Spleen (tissue), 11 donors: Measurements from ENCODE around the gene PPP6R3. TPM values are rescaled to one million over a fixed set of nuclear protein-coding genes. Genes with fewer than 3 reads are reported as not detected.
A peak's percentile ranks its signal among the peaks of the same experiment; 100 is the strongest.

Source experiments
- DNase-seq: peaks from one replicate; pipeline ENCODE4 v3.0.0-alpha.2; 2020
- H3K27ac ChIP-seq, 8 donors: fragments of 200-600 bp; sonication (generic) in 7 of 8; 1 replicate in 4 of 8; 2 replicates in 4 of 8; pipeline versions ENCODE4 v1.5.0 to v1.8.0; 2016 to 2021; ENCODE audit warnings: inconsistent platforms in 4 of 8, mild to moderate bottlenecking in 4 of 8, moderate library complexity in 1 of 8
- H3K27me3 ChIP-seq, 7 donors: fragments of 200-600 bp; sonication (generic) in 6 of 7; replicated peaks in 1 of 7; 1 replicate in 4 of 7; 2 replicates in 3 of 7; pipeline versions ENCODE4 v1.5.0 to v1.8.0; 2016 to 2021; ENCODE audit warnings: inconsistent platforms in 3 of 7, mild to moderate bottlenecking in 1 of 7
- H3K36me3 ChIP-seq, 6 donors: fragments of 200-600 bp; sonication (generic) in 5 of 6; 1 replicate in 4 of 6; 2 replicates in 2 of 6; pipeline versions ENCODE4 v1.5.0 to v1.8.0; 2016 to 2021; ENCODE audit warnings: inconsistent platforms in 2 of 6
- H3K4me1 ChIP-seq, 6 donors: fragments of 200-600 bp; sonication (generic) in 5 of 6; 1 replicate in 3 of 6; 2 replicates in 3 of 6; pipeline versions ENCODE4 v1.5.0 to v1.8.0; 2016 to 2021; ENCODE audit warnings: inconsistent platforms in 3 of 6
- H3K4me3 ChIP-seq, 8 donors: fragments of 200-600 bp; sonication (generic) in 7 of 8; 1 replicate in 4 of 8; 2 replicates in 4 of 8; pipeline versions ENCODE4 v1.5.0 to v1.8.0; 2016 to 2021; ENCODE audit warnings: inconsistent platforms in 4 of 8, mild to moderate bottlenecking in 4 of 8, moderate library complexity in 2 of 8
- H3K9me3 ChIP-seq, 8 donors: fragments of 200-600 bp; sonication (generic) in 7 of 8; 1 replicate in 4 of 8; 2 replicates in 4 of 8; pipeline versions ENCODE4 v1.5.0 to v1.8.0; 2016 to 2021; ENCODE audit warnings: inconsistent platforms in 4 of 8
- POLR2A ChIP-seq, 3 donors: fragments of 450-650 bp; IDR thresholded peaks; one replicate each; pipeline ENCODE4 v1.5.1; 2017; ENCODE audit warnings: antibody characterized with exemption in 3 of 3, mild to moderate bottlenecking in 1 of 3
- POLR2AphosphoS5 ChIP-seq, 3 donors: sonication (generic); formaldehyde crosslinking; IDR thresholded peaks; one replicate each; pipeline ENCODE4 v1.5.1; 2017; ENCODE audit warnings: antibody characterized with exemption in 3 of 3
- WGBS, 5 donors: extraction: QIAGEN DNeasy Blood & Tissue Kit in 3 of 5; methylation state at CpG; one replicate each; pipeline versions ENCODE4 v1.1.5 to v1.1.7; 2013 to 2018; 5-methylcytosine and 5-hydroxymethylcytosine counted together
- intact Hi-C: fragments of 100-400 bp; cut with DNase I; formaldehyde crosslinking; loops from one replicate; pipeline ENCODE4 v1.15.0; 2023; ENCODE audit warnings: low total_unique reads
- polyA plus RNA-seq, 3 donors: library from polyadenylated mRNA; stranded (reverse); fragments of 200-250 nt; gene quantifications; one replicate each; pipeline ENCODE4 v1.2.1, GENCODE V29; 2013
- total RNA-seq, 7 donors: library from RNA; depleted of rRNA in 3 of 7; stranded (reverse); fragments of >200 nt in 3 of 7; fragmentation: NEBNext Ultra II Directional in 4 of 7; extraction: Animal tissue kit (Norgen Biotek cat#: 25700) in 4 of 7; gene quantifications; one replicate each; pipeline versions ENCODE4 v1.1.0 to v1.2.1, GENCODE V29; 2016 to 2021
- TF ChIP-seq, protein P1 (sequence below), 11 experiments: fragments of 200-600 bp in 7 of 11; fragments of 450-650 bp in 4 of 11; sonication (generic) in 4 of 11; IDR thresholded peaks in 8 of 11; conservative IDR thresholded peaks in 3 of 11; 1 replicate in 7 of 11; 2 replicates in 4 of 11; pipeline versions ENCODE4 v1.4.0 to v1.8.0; 2016 to 2021; ENCODE audit warnings: antibody characterized with exemption in 11 of 11, inconsistent platforms in 4 of 11, mild to moderate bottlenecking in 1 of 11
- donor health status: healthy with polysubstance abuse.
- donor health status: DM: no; HTN: no; CAD: no; lungs with moderate emphysema.
- donor health status: DM: no; HTN: no; CAD: no.
- donor health status: Bipolar disorder and iron deficiency.
- donor health status: healthy.
- donor health status: DM: no; HTN: no; CAD: no.
- donor health status: DM: yes; HTN: yes; CAD: no.

Gene PPP6R3
- total and polyA plus RNA-seq, 10 donors: 23.9 to 178 (median 122) TPM

DNA sequence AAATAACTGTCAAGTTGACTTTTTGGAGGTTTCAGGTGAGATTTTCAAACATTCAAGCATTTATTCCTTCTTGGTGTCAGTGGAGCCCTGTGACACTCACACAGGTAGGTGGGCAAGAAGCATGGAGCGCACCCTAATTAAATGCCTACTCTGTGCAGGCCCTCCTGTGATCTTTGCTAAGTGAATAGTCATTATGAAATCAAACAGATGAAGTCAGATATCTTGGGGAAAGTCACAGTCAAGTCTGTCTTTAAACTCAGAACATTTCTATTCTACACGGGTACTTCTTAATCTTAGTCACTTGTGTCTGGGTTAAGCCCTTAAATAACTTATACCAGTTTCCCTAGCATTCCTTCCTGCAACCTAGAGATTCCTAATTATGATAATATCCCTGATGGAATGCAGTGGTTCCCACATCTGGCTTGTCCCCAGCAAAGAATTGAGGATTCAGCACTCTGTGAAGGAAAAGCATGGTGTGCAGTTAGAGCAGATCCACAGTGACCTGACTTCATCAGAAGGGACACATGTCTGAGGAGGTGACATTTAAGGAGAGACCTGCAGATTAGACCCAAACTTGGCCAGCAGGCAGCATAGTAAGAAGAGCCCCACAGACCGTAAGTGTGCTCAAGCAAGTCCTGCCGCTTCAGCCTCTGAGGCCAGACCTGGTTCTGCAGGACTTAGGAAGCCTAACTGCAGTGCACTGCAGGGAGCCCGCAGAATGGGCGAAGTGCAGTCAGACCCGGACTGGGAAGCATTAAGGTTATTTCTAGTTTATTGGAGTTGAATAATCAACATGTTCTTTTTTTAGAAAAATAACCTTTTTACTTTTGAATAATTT, 138.5 kb downstream of the PPP6R3 start:
- 85 to 93% (median 92%) methylated on average over 7 of the region's 7 CpGs for WGBS, 5 donors

DNA sequence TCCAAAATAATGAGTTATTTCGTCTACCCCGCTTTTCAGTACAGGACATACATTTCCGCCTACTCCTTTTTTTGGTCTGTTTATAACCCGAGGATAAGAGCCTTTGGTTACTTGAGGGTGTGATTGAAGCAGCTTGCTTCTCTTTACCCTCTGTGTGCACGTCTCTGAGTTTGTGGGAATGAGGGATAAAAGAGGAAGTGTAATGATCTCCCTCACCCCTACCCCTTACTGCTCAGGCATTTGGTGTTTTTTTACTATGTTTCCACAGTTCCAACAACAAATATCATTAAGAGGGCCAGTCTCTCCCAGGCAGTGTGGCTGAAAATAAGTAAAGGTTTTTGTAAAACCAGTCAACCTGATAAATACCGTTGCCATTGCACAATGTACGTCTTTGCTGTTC, 140.6 kb downstream of the PPP6R3 start:
- WGBS, 5 donors: 82 to 89% (median 86%) methylated on average over 7 of the region's 7 CpGs
- intact Hi-C loops: no loop called here
- peaks cover 28 to 100% (median 100%) of the 10 kb centered on the region in 6 donors for H3K36me3 ChIP-seq

More for the DNA sequence above, 138.5 kb downstream of the PPP6R3 start:
- H3K27me3 ChIP-seq: no peaks in the 10 kb centered on the region
- H3K4me3 ChIP-seq: no peak overlapping the region
- H3K9me3 ChIP-seq: no peaks in the 10 kb centered on the region
- intact Hi-C loops: no loop called here
- no peak for DNase-seq
- TF ChIP-seq, protein P1, sequence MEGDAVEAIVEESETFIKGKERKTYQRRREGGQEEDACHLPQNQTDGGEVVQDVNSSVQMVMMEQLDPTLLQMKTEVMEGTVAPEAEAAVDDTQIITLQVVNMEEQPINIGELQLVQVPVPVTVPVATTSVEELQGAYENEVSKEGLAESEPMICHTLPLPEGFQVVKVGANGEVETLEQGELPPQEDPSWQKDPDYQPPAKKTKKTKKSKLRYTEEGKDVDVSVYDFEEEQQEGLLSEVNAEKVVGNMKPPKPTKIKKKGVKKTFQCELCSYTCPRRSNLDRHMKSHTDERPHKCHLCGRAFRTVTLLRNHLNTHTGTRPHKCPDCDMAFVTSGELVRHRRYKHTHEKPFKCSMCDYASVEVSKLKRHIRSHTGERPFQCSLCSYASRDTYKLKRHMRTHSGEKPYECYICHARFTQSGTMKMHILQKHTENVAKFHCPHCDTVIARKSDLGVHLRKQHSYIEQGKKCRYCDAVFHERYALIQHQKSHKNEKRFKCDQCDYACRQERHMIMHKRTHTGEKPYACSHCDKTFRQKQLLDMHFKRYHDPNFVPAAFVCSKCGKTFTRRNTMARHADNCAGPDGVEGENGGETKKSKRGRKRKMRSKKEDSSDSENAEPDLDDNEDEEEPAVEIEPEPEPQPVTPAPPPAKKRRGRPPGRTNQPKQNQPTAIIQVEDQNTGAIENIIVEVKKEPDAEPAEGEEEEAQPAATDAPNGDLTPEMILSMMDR (IDR thresholded peaks at IDR 0.05 in 8 of 11, conservative IDR thresholded peaks at IDR 0.05 in 3 of 11): no peak
- TF ChIP-seq POLR2AphosphoS5 (IDR thresholded peaks at IDR 0.05): no peak
- no peak for TF ChIP-seq POLR2A (IDR thresholded peaks at IDR 0.05)
- peaks cover 21 to 100% (median 84%) of the 10 kb centered on the region in 6 donors for H3K36me3 ChIP-seq
- no peaks in the 10 kb centered on the region for H3K4me1 ChIP-seq
- no peak overlapping the region for H3K27ac ChIP-seq

DNA sequence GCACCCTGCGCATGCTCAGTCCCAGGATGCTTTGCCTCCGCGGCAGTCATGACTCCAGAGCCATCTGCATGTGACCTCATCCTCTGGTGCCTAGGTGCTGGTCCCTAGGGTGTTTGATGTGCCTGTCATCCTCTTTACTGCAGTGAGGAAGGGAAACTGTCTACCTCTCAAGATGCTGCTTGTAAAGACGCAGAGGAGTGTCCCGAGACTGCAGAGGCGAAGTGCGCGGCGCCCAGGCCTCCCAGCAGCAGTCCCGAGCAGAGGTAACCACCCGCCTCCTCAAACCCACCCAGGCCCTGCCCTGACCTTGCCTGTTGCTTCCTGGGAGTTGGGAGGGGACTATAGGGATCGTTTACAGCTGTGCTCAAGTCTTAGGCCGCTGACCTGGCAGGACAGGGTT, 149.2 kb downstream of the PPP6R3 start:
- WGBS, 5 donors: 89 to 95% (median 94%) methylated on average over 13 of the region's 13 CpGs
- Histone ChIP-seq H3K9me3 (no peaks in the 10 kb centered on the region), H3K36me3 (peaks cover 12 to 100% (median 97%) of the 10 kb centered on the region in 6 donors), H3K4me3 (no peak overlapping the region), H3K4me1 (no peaks in the 10 kb centered on the region), H3K27ac (no peak overlapping the region), H3K27me3 (no peaks in the 10 kb centered on the region)
- DNase-seq: no peak
- TF ChIP-seq POLR2A (IDR thresholded peaks at IDR 0.05) (no peak), POLR2AphosphoS5 (IDR thresholded peaks at IDR 0.05) (peak in 1 of 3 donors; percentile 40)
- intact Hi-C loops: no loop called here

More for the DNA sequence above, 140.6 kb downstream of the PPP6R3 start:
- Histone ChIP-seq H3K9me3 (no peaks in the 10 kb centered on the region), H3K27ac (no peak overlapping the region), H3K27me3 (no peaks in the 10 kb centered on the region), H3K4me1 (no peaks in the 10 kb centered on the region), H3K4me3 (no peak overlapping the region)
- no peak for DNase-seq
- TF ChIP-seq, protein P1 (IDR thresholded peaks at IDR 0.05 in 8 of 11, conservative IDR thresholded peaks at IDR 0.05 in 3 of 11): no peak
- no peak for TF ChIP-seq POLR2A (IDR thresholded peaks at IDR 0.05)
- no peak for TF ChIP-seq POLR2AphosphoS5 (IDR thresholded peaks at IDR 0.05)

DNA sequence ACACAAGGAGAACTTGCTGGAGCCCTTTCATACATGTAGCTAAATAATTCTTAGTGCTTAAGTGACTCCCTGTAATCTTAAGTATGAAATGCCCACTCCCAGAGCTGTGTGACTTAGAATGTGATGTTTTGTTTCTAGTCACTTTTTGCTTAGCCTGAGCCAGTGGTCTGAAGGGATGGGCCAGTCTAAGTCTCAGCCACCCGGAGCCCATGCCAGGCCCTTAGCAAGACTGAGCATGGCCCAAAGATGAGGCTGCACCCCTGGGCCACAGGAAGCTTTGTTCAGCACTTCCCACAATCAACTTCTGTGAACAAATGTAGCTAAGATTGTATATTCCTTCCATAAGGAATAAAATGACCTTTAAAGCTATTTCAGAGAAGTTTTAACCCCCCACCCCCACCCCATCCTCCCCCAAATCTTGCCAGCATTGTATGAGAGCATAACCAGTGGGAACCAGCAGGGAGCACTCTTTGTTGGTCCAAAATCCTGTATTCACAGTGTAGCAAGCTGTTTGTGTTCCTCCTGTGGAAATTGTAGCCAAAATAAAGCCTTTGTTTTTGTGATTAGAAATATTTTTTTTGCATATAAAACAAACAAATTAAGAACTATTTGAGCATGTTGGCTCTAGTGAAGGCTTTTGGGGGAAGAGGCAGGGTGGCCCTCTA, 150.0 kb downstream of the PPP6R3 start:
- intact Hi-C loops: no loop called here
- no peaks in the 10 kb centered on the region for H3K9me3 ChIP-seq
- no peak overlapping the region for H3K4me3 ChIP-seq
- no peak for DNase-seq
- TF ChIP-seq POLR2A (IDR thresholded peaks at IDR 0.05) (no peak), POLR2AphosphoS5 (IDR thresholded peaks at IDR 0.05) (no peak)
- TF ChIP-seq, protein P1 (IDR thresholded peaks at IDR 0.05 in 8 of 11, conservative IDR thresholded peaks at IDR 0.05 in 3 of 11): peak in 1 of 11 experiments; percentile 11
- H3K27me3 ChIP-seq: no peaks in the 10 kb centered on the region
- no peak overlapping the region for H3K27ac ChIP-seq
- peaks cover 8 to 100% (median 95%) of the 10 kb centered on the region in 6 donors for H3K36me3 ChIP-seq
- 50 to 91% (median 78%) methylated on average over 1 of the region's 1 CpG for WGBS, 5 donors
- H3K4me1 ChIP-seq: no peaks in the 10 kb centered on the region
